Right lung (tissue), 5 donors: ENCODE measurements around the gene IFI30. TPM values are rescaled to one million over a fixed set of nuclear protein-coding genes. Genes with fewer than 3 reads are reported as not detected.

ENCODE experiments used
- DNase-seq, 2 donors: peaks; one replicate each; pipeline ENCODE4 v3.0.0-alpha.2; 2013
- polyA plus RNA-seq, 5 donors: library from polyadenylated mRNA; unstranded; fragments of 120-200 nt; gene quantifications; one replicate each; pipeline versions ENCODE4 v1.2.1 to v1.2.3, GENCODE V29; 2013; ENCODE audit warnings: inconsistent platforms in 1 of 5, low replicate concordance in 1 of 5; ENCODE audit not compliant: insufficient read length in 5 of 5, insufficient read depth in 1 of 5

Gene IFI30
- polyA plus RNA-seq, 5 donors = 9.1 to 25.8 (median 10.9) TPM

DNA sequence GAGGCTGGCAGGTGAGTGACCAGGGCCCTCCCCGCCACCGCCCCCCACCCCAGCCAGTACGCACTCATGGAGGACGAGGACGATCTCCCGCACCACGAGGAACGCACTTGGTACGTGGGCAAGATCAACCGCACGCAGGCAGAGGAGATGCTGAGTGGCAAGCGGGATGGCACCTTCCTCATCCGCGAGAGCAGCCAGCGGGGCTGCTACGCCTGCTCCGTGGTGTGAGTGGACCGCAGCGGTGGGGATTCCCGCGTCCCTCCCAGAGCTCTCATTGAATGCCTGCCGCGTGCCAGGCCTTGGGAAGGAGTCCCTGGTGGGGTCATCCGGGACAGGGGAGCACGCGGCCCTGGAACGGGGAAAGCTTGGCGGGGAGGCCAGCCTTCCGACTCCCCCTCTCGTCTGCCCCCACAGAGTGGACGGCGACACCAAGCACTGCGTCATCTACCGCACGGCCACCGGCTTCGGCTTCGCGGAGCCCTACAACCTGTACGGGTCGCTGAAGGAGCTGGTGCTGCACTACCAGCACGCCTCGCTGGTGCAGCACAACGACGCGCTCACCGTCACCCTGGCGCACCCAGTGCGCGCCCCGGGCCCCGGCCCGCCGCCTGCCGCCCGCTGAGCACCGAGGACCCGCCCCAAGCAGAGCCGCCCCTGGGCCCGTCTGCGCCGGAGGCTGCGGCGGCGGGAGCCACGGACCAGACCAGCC lies 4.8 kb upstream of the IFI30 start:
- DNase-seq = no peak

DNA sequence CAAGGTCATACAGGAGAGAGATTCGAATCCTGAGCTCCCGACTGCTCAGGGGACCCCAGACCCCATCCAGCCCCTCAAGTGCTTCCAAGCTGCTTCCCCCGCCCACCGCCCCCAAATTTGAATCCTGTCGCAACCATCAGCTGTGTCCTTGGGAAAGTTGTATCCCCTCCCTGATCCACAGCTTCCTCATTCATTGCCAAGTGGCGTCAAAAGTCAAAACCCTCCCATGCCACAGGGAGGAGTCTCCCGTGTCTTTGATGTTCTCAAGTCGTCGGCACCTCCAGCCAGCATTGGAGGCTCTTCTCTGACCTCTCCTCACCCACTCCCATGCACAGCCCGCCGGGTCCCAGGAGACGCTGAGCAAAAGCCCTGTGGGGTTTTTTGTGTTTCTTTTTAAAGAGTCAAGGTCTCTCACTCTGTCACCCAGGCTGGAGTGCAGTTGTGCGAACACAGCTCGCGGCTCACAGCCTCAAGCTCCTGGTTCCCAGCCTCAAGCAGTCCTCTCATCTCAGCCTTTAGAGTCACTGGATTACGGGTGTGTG lies 2.8 kb upstream of the IFI30 start:
- no peak for DNase-seq

DNA sequence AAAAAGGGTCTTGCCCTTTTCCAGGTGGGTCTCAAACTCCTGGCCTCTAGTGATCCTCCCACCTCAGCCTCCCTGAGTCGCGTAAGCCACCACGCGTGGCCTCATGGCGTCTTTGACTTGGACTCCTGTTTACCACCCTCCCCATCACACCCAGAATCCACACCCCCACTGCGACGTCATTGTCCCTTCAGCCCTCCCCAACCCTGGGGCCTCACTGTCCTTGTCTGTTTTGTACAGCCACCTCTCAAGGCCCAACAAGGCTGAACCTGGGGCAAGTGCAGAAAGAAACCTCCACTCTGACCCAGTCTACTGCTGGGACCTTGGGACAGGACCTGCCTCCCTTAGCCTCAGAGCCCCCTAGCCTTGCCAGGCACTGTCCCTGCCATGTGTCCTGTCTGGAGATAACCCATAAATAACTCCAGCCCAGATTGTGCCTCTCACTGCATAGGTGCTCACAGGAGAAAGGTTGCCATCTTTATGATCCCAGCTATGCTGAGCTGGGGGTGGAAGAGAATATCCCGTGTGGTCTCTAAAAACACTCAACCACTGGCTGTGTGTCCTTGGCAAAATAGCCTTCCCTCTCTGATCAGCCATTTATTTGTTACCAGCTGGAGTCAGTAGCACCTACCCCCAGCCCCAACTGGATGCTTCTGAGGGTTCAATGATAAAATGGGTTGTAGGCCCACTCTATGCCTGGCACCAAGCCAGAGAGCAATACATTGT lies 1.8 kb upstream of the IFI30 start:
- DNase-seq = no peak

DNA sequence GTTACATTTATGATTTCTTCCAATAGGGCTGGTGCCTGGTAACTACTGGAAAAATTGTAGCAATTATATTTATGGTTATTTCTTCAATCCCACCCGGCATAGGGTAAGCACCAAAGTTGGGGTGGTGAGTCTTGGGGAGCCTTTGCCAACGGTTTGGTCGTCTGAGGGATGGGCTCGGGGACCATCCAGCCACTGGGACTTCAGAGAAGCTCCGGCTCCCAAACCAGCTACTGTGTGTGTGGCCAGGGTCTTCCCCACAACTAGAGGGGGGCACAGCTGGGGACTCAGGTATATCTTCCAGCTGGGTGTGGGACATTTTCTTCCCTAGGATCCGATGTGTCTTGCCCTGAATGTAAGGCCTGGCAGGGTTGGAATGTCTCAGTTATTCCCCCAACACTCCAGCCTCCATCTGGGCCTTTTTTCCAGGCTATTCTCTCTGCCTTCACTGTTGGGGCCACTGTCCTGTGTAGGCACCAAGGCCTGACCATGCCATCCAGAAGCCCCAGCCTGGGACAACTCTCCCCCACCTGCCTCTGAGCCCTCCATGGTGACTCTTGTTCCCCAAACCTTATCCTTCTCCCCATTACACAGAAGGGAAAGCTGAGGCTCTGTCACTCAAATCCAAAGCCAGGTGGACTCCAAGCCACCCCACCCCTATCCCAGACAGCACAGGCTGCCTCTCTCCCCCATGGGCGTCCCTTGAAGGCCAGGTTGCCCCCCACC lies 1.1 kb upstream of the IFI30 start:
- DNase-seq = no peak

DNA sequence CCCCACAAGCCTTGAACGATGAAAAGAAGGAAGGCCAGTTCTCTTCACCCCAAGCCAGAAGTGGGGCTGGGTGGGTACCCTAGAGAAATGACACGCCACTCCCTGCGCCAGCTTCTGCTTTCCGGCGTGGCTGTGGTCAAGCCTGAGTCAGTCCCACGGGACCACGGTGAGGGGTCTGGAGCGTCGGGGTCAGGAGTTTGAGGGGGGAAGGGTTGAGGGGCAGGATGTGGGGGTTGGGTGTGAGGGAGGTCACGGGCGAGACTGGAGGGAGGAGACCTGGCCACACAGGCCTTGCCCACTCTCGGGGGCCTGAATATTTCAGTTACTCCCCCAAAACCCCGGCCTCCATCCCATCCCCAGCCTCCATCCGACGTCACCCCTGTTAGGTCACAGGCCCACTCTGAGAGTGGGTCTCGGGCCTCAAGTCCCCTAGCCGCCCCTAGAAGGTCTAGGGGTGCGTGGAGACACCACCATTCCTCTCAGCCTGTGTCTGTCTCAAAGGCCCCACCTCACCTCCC lies 500 bp upstream of the IFI30 start:
- DNase-seq = no peak

DNA sequence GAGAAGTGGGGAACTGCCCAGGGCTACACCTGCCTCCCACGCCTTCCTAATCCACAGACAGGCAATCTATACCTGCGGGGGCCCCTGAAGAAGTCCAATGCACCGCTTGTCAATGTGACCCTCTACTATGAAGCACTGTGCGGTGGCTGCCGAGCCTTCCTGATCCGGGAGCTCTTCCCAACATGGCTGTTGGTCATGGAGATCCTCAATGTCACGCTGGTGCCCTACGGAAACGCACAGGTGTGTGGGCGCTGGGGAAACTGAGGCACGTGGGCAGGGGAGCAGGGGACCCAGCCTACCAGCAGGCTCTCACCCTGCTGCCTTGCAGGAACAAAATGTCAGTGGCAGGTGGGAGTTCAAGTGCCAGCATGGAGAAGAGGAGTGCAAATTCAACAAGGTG lies 1.4 kb downstream of the IFI30 start:
- DNase-seq = no peak

DNA sequence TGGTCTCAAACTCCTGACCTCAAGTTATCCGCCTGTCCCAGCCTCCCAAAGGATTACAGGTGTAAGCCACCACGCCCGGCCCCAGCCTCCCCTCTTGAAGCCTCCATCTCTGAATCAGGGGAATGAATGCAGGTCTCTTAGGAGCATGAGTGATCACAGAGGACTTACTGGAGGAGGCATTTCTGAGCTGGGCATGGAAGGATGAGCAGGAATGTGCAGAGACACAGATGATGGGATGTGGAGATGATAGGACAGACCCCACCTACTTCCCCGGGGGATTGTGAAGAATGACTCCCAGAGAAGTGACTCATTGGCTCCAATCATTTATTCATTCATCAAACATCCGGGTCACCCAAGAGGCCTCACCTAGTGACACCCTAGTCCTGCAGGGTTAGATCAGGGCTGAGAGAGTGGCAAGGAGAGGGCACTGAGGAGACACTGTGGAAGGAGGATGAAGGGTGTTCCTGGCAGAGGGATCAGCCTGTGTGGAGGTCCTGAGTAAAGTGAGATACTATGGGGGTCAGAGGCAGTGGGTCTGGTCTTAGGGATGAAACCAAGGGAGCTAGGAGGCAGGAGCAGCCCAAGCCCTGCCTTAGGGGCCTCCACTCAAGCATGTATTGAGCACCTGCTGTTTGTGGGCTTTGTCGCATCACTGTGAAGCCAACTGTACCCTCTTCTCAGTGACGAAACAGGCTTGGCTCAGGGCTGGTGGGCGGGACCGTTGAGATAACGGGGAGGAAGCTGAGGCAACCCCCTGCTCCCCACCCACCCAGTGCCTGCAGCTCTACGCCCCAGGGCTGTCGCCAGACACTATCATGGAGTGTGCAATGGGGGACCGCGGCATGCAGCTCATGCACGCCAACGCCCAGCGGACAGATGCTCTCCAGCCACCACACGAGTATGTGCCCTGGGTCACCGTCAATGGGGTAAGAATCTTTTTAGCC lies 3.0 kb downstream of the IFI30 start:
- no peak for DNase-seq

DNA sequence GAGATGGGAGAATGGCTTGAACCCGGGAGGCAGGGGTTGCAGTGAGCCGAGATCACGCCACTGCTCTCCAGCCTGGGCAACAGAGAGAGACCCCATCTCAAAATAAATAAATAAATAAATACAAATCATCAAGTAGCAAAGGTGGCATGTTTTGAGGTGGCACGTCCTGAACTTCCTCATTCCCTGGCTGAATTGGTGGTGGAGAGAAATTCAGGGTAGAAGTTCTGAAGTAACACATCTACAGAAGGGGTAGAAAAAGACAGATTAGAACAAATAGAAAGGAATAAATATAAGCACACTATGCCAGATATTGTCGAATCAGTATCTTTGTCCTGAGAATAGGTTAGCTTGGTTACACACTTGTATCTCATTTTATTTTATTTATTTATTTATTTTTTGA lies 6.3 kb downstream of the IFI30 start:
- no peak for DNase-seq

DNA sequence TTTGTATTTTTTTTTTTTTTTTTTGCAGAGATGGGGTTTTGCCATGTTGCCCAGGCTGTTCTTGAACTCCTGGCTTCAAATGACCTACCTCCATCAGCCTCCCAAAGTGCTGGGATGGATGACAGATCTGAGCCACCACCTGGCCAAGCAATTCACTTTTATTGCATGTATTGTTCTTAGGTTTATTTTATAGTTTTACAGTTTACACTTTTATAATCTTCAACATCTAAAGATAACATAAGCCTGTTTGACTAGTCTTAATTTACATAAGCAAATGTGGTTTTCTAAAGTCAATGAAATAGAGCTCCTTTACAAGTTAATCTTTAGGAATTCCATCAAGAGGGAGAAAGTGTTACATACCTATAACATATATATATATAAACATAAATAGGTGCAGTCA lies 9.9 kb downstream of the IFI30 start:
- no peak for DNase-seq

DNA sequence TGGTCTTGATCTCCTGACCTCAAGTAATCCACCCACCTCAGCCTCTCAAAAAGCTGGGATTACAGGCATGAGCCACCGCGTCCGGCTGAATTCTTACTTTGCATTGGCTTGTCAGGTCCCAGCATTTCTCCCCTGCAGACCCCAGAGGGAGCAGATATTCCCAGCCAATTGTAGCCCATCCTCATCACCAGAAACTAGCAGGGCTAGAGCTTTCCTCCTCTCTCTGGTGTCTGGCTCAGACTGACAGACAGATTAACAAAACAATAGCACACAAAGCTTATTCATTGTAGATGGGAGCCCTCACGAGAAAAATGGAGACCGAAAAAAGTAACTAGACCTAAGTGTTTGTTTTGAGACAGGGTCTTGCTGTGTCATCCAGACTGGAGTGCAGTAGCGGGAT lies 11.9 kb downstream of the IFI30 start:
- DNase-seq = no peak

DNA sequence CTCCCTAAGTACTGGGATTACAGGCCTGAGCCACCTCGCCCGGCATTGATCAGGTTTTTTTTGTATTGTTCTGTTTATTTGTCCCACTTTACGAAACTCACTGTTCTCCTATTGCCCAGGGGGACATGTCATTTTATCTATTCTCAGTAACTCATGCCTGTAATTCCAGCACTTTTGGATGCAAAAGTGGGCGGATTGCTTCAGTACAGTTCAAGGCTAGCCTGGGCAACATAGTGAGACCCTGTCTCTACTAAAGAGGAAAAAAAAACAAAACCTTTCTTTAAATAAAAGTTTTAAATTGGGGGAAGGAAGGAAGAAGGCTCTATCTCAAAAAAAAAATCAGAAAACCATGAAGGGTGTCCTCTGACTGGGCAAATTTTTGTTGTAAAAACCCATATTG lies 16.7 kb downstream of the IFI30 start:
- DNase-seq = no peak

DNA sequence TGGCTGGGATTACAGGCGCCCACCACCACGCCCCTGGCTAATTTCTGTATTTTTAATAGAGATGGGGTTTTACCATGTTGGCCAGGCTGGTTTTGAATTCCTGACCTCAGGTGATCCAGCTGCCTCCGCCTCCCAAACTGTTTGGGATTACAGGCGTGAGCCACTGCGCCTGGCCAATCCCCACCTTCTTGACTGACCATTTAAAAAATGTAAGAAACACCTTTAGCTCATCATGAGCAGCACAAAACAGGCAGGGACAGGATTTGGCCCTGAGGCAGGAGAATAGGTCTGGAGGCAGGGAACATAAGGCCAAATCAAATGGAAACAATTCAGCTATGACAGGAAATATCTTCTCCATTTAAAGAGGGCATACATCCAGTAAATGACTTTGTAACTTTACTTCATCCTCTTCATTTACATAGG lies 18.0 kb downstream of the IFI30 start:
- DNase-seq = no peak

DNA sequence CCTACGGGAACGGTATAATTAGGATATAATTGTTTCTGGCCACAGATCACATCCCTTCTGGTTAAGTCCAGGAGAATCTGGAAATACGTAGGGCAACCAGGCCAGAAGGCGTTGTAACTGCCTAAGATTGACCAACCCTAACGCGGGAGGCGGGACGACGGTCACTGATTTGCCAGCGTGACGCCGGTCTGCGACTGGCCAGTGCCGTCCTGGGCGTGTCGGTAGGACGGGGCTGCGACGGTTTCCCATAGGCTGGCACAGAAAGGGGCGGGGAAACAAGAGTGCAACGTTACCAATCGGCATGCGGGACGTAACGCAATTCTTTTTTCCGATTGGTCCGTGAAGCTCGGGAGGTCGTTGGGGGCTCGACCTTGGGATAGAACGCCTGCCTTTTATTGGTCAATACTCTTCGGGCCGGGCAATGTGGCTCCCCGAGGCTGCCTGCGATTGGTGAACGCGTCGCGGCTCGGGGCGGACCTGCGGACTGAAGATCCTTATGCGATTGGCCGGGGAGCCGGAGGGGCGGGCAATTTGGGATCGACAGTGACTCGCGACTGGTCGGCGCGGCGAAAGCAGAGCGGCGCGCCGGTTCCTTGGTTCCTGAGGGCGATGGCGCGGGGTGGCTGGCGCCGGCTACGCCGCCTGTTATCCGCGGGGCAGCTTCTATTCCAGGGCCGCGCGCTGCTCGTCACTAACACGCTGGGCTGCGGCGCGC lies 19.2 kb downstream of the IFI30 start, which contains the start of gene MPV17L2:
Gene MPV17L2, plus strand, starts transcription at position 546 of the 715 bp plus-strand sequence. Its CDS starts 64 bp downstream, at position 610.
- DNase-seq = peak; percentile 99 to 100

DNA sequence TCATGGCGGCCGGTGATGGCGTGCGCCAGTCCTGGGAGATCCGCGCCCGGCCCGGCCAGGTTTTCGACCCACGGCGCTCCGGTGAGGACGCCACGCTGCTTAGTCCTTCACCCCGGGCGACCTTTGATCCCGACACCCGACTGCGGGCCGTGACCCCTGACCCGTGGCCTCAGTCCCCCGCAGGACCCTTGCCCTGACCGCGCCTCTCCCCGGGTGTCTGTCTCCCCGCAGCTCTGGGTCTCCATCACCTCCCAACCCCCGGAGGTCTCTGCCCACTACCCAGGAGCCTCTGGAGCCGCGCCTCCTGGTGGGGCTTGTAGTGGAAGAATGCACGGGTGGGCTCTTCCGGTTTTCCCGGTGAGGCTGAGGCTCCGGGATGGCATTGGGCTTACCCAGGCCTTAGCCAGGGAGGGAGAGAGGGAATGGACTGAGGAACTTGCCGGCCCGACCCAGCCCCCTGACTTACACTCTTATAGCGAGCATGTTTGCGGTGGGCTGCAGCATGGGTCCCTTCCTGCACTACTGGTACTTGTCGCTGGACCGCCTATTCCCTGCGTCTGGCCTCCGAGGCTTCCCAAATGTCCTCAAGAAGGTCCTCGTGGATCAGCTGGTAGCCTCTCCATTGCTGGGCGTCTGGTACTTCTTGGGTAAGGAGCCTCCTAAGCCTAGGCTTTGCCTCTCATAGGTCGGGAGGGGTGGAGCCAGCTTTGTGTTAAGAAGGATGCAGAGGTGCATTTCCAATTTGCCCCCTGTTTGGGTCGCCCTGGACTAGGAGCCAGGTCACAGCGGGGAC lies 20.0 kb downstream of the IFI30 start:
- DNase-seq = no peak

DNA sequence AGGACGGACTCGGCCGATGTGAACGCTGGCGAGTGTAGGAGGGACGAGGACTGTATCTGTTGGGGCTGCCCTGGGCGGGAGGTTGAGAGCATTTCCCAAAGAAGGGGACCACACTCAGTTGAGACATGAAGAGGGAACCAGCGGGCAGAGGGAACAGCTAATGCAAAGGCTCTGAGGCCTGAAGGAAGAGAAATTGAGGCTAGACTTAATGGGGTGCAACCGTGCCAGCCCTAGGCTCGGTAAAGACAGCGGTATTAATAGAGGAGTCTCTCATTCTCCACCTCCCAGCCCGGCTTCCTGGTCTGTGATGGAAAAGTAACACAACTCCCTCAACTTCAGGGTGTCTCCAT lies 20.5 kb downstream of the IFI30 start:
- DNase-seq = no peak

DNA sequence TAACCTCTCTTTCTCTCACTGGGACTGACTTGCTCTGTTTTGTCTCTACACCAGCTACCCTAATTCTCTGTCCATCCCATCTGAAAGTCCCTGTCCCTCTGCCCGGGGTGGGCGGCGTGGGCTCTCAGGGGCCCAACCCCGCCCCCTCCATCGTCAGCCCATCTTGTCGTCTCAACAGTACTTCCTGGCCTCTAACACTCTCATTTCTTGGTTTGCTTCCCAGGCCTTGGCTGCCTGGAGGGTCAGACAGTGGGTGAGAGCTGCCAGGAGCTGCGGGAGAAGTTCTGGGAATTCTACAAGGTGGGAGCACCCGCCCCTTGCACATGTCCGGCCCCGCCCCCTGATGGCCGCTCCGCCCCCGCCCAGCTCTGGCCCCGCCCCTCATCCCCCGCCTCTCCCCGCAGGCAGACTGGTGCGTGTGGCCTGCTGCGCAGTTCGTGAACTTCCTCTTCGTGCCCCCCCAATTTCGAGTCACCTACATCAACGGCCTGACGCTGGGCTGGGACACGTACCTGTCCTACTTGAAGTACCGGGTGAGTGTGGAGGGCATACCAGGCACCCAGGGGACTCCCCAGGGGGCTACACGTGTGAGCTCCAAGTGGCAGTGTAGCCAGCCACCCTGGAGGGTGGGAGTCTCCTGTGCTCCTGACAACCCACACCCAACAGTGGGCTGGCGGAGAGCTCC lies 21.1 kb downstream of the IFI30 start:
- DNase-seq = no peak

DNA sequence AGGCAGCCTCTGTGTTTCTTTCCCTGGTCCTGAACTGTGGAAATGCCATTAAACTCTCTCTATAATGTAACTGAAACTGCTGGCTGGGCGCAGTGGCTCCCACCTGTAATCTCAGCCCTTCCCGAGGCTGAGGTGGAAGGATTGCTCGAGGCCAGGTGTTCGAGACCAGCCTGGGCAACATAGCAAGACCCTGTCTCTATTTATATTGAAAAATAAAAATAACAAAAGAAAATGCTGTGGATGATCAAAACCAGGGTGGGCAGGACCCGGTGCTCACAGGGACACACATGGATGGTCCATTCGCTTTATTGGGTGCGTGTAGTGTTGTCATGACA lies 22.9 kb downstream of the IFI30 start:
- no peak for DNase-seq

DNA sequence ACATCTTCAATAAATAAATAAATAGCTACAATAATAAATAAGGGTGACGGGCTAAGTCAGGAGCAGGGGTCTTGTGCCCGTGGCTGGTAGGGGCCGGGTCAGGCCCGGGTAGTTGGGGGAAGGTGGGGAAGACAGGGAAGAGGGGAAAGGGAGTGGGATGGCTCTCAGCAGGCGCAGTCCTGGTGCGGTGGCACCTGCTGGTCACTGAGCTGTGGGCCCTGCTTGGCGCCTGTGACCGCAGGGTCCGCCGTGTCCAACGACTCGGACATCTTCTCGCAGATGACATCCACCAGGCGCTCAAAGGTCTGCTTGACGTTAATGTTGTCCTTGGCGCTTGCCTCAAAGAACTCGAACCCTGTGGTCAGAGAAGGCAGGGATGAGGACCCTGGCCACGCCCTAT lies 23.7 kb downstream of the IFI30 start:
- no peak for DNase-seq

DNA sequence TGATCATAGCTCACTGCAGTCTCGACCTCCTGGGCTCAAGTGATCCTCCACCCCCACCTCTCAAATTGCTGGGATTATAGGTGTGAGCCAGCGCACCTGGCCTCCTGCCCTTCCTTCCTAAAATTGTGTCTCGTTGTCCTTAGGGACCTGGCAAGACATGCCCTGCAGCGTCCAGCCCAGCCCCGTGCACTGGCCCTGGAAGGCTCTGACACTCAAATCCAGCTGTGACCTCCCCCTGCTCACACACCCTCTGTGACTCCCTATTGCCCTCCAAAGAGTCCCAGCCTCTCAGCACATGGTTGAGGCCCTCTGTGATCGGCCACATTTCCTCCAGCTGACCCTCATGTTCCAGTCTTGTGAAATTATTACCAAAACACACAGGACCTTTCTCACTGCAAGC lies 24.3 kb downstream of the IFI30 start:
- no peak for DNase-seq
